ENCODE results near the gene LZIC.

LZIC gene

GRCh38 chr1:9910423-9911178 is 32.6 kb downstream of the LZIC start:
- peak; percentile 98 for DNase-seq (ENCODE audit: low spot score)

DNA sequence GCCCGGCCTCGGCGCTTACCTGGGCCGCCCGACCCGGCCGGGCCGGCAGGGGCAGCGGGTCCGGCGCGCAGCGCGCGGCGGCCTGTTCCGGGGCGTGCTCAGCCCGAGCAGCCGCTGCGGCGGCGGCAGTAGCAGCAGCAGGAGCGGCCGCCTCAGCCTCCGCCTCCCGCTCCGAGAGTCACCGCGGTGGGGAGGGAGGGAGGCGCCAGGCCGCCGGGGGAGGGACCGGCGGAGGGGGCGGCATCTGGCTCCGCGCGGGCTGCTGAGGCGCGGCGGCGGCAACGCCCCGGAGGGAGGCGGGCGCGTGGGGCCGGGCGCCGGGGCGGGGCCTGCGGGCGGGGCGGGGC is 33.1 kb downstream of the LZIC start, which contains the start of gene CTNNBIP1:
Gene CTNNBIP1 (minus strand): TSS at position 194 of the 347 bp plus-strand sequence. CDS start 38,205 bp downstream, outside the sequence.
- DNase-seq (ENCODE audit: low spot score), result no peak

DNA sequence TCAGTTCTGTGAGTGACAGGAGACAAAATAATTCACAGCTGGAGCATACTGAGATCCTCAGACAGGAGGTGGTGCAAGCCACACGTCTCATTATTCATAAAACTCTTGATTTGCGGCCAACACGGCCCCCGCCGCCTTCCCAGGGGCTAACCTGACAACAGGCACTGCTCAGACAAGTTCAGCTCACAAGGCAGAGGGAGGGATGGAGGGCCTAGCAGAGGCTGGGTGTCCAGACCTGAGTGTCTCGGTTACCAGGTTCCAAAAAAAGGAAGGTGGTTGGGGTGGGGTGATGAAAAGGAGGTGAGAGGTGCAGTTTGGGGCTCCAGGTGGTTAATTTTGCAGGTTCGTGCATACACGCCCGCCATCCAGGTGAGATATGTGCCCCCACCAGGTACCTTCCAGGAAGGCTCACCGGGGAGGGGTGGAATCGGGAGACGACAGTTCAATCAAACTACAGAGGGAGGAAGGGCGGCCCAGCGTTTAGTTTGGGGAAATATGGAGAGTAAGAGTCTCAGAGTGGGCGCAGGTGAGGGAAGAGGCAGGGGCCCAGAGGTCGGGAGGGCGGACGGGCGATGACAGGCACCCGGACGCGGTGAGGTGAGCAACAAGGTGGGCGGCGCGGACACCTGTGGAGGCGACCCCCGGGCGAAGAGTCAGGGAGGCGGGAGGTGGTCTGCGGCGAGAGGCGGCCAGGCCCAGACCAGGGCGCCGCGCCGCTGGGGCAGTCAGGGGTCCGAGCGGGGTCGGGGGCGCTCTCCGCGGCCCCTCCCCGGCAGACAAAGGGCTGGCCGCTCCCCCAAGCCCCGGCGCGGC is 33.8 kb downstream of the LZIC start:
- DNase-seq (ENCODE audit: low spot score), result peak; percentile 20

DNA sequence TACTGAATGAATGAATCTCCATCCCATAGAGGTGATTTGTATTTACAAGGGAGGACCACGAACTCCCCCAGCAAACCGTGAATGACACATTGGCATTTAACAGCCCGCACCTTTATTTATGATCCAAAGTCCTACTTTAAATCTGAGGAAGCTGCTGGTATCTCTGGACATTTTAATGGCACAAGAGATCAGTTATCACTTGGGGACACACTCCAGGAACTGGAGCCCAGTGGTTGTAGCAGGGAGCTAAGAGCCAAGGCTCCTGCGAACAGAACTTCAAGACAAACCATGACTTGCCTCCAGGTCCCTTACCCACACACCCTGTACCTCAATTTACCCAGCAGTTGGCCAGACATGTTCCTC is 34.3 kb downstream of the LZIC start:
- no peak for DNase-seq (ENCODE audit: low spot score)

- DNase-seq (ENCODE audit: low spot score), result no peak
Observed at GRCh38 chr1:9907441-9907840, 35.8 kb downstream of the LZIC start.

GRCh38 chr1:9906466-9906865 is 36.7 kb downstream of the LZIC start:
- DNase-seq (ENCODE audit: low spot score), result no peak

DNA sequence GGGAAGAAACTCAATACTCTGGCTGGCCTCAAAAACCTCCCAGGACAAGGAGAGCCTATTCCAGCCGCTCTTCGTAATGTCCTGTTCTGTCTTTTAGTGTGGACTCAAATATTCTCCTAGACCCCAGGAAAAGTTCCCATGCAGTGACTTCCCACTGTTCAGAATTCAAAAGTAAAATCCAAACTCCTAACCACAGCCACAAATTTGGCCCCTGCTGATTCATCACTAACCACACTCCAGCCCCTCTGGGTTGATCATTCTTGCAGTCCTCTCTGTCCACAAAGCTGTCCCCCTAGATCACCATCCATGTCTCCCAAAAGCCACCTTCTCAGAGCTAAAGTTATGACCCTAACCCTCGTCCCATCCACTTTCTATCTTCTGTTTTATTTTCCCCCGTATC is 38.2 kb downstream of the LZIC start:
- no peak for DNase-seq (ENCODE audit: low spot score)

DNA sequence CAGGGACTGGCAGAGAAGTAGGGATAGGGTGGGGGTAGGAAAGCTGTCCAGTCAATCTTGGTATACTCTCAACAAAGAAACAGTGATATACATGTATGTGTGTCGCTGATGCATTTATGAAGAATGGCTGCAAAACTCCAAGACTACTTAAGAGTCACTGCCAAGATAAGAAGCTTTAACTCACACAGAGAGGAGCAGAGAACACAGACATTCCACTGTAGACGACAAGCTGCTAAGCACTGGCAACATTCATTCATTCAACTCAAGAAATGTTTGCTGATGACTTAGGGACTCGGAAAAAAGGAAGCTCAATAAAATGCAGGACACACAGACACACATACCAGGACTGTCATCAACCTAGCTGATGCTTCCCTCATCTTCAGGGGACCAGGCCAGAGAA is 38.6 kb downstream of the LZIC start:
- DNase-seq (ENCODE audit: low spot score), result no peak

DNA sequence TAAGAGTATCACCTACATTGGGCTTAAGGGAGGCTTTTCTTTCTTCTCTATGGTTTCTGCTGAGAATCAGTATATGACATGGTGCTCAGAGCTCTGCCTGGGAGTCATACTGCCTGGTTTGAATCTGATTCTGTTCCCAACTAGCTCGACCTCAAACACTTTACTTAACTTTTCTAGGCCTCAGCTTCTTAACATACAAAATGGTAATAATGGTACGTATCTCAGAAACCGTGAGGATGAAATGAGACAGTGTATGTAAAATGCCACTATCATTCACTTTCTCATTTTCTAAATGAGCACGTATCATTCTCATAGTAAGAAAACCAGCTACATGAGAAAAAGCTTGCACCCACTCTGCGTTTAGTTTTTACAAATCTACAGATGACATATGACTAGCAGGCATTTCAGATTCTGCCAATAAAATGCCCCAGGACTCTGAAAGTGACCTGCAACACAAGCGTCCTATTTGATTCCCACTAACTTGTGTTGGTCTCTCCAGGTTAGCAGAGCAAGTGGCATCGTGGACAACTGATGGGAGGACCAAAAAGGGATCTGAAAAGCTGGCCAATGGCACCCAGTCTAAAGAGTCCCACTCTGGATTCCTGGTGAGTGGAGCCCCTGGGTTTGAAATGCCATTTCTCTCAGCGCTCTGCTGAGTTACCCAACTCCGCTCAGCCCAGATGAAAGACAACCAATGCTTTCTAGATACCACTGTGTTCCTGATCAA is 39.2 kb downstream of the LZIC start:
- DNase-seq (ENCODE audit: low spot score), result no peak

DNA sequence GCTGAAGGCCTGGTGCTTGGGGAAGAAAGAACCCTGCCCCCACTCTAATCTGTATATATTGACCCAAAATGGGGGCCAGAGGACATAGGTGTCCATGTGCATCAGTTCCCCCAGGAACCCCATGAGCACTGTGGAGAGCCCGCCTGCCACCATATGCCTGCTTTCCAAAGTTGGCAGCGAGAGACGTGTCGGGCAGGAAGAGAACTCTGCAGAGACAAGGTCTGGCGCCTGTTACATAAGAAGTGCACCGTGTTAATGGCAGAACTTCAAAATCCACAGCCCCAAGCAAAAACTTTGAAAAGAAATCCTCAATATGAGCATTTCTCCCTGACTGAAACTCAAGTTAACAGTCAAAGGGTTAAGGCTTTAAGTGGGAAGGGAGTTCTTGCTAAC is 41.1 kb downstream of the LZIC start:
- DNase-seq (ENCODE audit: low spot score), result no peak

DNA sequence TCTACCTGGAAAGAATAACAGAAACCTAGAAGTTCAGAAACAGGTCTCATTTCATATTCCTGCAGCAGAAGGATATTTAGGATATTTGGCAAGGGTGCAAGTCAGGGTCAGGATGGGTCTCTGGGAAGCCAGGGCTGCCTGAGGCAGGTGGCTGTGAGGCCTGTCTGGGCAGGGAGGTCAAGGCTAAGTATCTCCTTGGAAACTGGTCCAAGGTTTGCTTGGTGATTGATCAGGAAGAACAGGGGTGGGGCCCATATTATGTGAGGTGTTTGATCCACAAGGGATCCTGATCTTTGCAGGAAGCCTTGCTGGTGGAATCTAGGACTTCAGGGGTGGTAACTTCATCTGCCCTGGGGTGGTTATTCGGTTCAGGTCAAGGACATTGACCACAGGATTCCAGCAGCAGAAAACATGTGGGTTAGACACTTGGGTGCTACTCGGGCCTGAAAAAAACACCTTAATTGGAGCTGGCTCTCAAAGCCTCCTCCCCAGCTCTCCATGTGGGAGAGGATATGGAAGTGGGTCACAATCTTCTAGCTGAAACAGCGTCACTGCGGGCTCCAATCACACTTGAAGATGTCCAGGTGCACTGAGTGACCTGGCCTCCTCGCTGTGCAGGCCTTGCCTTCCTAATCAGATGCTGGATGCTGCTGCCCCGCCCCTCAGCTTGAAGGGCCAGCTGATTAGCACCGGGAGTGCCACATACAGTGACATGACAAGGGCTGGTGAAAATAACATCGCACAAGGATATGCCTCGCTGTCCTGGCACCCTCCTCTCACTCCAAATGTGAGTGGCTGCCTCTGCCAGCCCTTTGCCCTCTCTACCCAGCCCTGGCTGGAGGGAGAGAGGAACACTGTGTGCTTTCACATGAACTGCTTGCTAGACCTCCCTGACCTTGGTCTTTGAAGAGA is 41.8 kb downstream of the LZIC start:
- DNase-seq (ENCODE audit: low spot score), result no peak

DNA sequence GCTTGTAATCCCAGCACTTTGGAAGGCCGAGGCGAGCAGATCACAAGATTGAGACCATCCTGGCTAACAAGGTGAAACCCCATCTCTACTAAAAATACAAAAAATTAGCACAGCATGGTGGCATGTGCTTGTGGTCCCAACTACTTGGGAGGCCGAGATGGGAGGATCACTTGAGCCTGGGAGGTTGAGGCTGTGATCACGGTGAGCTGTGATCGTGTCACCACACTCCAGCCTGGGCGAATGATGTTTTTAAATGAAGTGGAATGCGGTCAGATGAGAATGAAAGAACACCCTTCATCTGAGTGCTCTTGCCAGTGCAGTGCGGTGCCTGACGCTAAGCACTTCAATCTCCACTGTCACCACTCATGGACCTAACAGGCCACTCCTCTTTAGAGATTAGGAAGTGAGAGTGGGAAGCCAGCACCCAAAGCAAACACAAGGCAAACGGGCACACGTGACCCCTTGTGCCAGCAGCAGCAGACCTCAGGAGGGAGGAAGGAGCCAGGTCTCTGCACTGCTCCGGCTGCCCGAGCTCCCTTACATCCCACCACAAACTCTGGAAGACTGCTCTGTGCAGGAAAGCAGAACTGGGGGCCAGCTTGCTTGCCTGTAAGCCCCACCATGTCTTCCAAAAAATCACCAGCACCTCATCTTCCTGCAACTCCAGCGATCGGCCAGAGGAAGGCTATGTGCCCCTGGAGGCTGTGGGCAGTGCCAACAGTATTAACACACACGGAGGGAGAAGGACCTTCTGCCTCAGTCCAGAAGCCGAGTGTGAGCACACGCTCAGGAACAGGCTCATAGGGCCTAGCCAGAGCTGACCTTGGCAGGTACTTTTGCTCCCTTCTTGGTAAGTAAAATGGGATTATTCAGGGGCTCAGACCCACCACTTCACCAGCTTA is 42.8 kb downstream of the LZIC start:
- peak; percentile 54 for DNase-seq (ENCODE audit: low spot score)

DNA sequence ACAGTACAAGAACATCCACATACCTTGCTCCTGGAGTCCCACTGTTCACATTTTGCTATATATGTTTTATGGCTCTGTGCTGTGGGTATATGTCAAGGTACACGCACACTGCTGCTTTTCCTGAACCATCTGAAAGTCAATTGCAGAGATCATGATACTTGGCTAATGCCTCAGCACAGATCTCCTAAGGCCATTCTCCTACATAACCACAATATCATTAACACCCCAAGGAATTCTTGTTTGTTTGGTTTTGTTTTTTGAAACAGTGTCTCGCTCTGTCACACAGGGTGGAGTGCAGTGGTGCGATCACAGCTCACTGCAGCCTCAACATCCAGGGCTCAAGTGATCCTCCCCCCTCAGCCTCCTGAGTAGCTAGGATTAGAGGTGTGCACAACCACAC is 49.1 kb downstream of the LZIC start:
- DNase-seq (ENCODE audit: low spot score), result no peak

DNA sequence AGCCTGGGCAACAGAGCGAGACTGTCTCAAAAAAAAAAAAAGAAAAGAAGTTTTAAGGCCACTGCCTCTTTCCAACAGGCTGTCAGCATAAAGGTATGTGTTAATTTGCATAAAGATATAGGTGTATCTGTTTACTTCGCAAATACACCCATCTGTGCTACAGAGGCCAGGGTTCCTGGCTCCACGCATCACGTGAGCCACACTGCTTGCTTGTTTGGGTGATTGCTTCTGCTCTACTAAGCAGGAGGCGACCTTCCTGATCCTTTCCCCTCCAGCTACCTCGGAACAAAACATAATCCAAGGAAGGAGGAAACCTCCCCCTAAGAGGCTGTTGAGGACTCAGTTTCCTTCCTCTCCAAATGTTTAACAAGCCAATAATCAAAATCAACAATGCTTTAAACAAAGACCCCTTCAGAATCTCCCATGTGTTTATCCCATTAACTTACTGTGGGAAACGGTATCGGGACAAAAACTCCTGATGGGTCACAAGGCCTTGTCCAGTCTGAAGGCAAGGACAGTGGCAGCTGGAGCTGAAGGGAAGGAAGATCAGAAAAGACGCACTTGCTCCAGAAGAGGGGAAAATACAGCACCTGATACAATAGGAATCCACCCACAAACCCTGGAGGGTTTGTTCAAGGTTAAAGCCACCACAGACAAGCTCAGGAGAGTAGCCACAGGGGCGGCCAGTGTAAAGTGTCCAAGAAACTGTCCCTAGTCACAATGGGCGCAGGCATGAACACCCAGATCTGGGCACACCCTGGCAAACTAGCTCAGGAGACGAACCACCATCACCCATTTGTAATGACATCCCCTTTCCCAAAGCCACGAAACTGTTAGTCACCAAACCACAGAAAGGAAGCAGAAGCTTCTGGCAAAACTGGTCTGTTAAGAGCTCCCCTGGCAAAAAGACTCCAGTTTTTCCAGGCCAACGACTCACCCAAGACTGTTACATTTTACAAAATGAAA is 50.3 kb downstream of the LZIC start:
- no peak for DNase-seq (ENCODE audit: low spot score)

GRCh38 chr1:9891207-9891606 is 52.0 kb downstream of the LZIC start:
- no peak for DNase-seq (ENCODE audit: low spot score)

- DNase-seq (ENCODE audit: low spot score), result no peak
Observed at GRCh38 chr1:9890224-9890731, 52.9 kb downstream of the LZIC start.

DNA sequence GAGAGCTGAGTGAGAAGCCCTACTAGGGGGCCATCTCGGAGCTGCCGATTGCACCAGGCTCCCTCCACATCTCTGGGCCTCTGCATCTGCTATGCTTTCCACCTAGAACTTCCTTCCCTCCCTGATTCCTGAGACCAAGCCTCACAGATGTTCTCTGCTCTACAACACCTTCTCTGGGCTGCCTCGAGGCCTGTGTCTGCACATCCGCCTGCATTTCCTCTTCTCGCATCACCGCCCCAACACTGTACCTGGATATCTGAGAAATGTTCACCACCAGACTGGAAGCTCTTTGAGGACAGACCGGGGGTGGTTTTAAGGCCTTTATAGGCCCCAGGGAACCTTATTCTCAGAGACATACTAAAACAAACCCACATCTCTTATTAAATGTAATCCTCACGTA is 53.8 kb downstream of the LZIC start:
- DNase-seq (ENCODE audit: low spot score), result no peak

DNA sequence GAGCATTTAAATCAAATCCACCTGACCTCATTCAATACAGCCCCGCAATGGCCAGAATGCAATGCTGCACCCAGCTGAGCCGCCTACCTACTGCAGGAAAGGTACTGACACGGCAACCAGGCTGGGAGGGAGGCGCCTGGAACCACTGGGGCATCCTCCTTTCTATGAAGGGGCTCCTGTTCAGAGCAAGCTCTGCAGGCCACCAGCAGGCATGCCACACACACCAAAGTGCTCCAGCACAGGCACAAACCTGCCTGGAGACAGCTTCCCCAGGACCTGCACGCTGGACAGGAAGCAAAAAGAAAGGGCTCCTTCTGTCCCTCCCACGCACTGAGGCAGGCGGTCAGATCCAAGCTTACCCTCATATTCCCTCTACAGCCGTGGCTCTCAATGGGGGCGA is 54.3 kb downstream of the LZIC start:
- DNase-seq (ENCODE audit: low spot score), result no peak

DNA sequence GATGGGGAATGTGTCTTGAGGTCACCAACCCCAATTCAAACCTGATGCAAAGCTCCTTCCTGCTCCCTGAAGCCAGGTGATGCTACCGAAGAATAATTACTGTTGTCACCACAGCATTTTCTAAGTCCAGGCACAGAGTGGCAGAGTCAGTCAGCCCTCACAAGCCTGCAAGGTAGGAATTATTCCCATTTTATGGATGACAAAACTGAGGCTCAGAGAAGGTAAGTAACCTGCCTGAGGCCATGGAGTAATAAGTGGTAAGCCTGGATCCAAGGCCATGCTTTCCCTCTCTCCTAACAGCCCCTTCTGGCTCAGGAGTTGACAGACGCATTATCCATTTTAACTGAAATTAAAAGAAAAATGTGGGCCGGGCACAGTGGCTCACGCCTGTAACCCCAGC is 56.1 kb downstream of the LZIC start:
- DNase-seq (ENCODE audit: low spot score), result no peak

Data from germinal center (tissue), 1 donor.